IPS-NIHi7 (cell line): ENCODE data around the gene RND1.

ENCODE experiments used
- DNase-seq: peaks from one replicate; pipeline ENCODE4 v3.0.0; 2012; ENCODE audit warnings: mixed read lengths; ENCODE audit errors: extremely low spot score

RND1 gene

GRCh38 chr12:48827513-48828096, 38.1 kb downstream of the RND1 start:
- DNase-seq, result no peak

GRCh38 chr12:48827026-48827425, 38.6 kb downstream of the RND1 start:
- no peak for DNase-seq

- no peak for DNase-seq
Observed at GRCh38 chr12:48826209-48826855, 39.3 kb downstream of the RND1 start.

- no peak for DNase-seq
Observed at GRCh38 chr12:48824905-48825304, 40.8 kb downstream of the RND1 start.

GRCh38 chr12:48824112-48824511, 41.6 kb downstream of the RND1 start:
- DNase-seq, result peak; percentile 73

- DNase-seq, result no peak
Observed at GRCh38 chr12:48823281-48823680, 42.4 kb downstream of the RND1 start.

- no peak for DNase-seq
Observed at GRCh38 chr12:48822711-48823110, 43.0 kb downstream of the RND1 start.

GRCh38 chr12:48822139-48822538, 43.5 kb downstream of the RND1 start:
- no peak for DNase-seq

- DNase-seq, result no peak
Observed at GRCh38 chr12:48819986-48820725, 45.5 kb downstream of the RND1 start.

- no peak for DNase-seq
Observed at GRCh38 chr12:48818831-48819590, 46.7 kb downstream of the RND1 start.

- DNase-seq, result peak; percentile 81
Observed at GRCh38 chr12:48817873-48818830, 47.5 kb downstream of the RND1 start, which contains the start of gene CACNB3. Gene CACNB3, plus strand, starts transcription at chr12:48818496. Its CDS starts 434 bp downstream, at chr12:48818930.

- DNase-seq, result no peak
Observed at GRCh38 chr12:48816143-48816854, 49.4 kb downstream of the RND1 start.

GRCh38 chr12:48815126-48816110, 50.3 kb downstream of the RND1 start:
- DNase-seq, result peak; percentile 71

GRCh38 chr12:48814262-48815125, 51.2 kb downstream of the RND1 start:
- peak; percentile 78 for DNase-seq

GRCh38 chr12:48813465-48814261, 52.0 kb downstream of the RND1 start:
- peak; percentile 73 for DNase-seq

- DNase-seq, result no peak
Observed at GRCh38 chr12:48812389-48812788, 53.3 kb downstream of the RND1 start.

- no peak for DNase-seq
Observed at GRCh38 chr12:48811437-48812090, 54.1 kb downstream of the RND1 start.
